ENCODE measurements around the gene INHBB.
A peak's percentile ranks its signal among the peaks of the same experiment; 100 is the strongest.

INHBB gene

GRCh38 chr2:120341977-120342376 lies 4.0 kb upstream of the INHBB start:
- DNase-seq (ENCODE audit: low read depth in 1 of 2, low spot score in 1 of 2): no peak

GRCh38 chr2:120342446-120342845 lies 3.5 kb upstream of the INHBB start:
- DNase-seq (ENCODE audit: low read depth in 1 of 2, low spot score in 1 of 2): no peak

- DNase-seq (ENCODE audit: low read depth in 1 of 2, low spot score in 1 of 2): no peak
Observed at GRCh38 chr2:120343100-120343432, 2.9 kb upstream of the INHBB start.

GRCh38 chr2:120343433-120344105 lies 2.4 kb upstream of the INHBB start:
- DNase-seq (ENCODE audit: low read depth in 1 of 2, low spot score in 1 of 2): peak; percentile 16 to 43

GRCh38 chr2:120344214-120344975 lies 1.5 kb upstream of the INHBB start:
- no peak for DNase-seq (ENCODE audit: low read depth in 1 of 2, low spot score in 1 of 2)

- peak in 1 of 2 donors; percentile 20 for DNase-seq (ENCODE audit: low read depth in 1 of 2, low spot score in 1 of 2)
Observed at GRCh38 chr2:120344976-120345581, 857 bp upstream of the INHBB start.

GRCh38 chr2:120345608-120346007 lies 328 bp upstream of the INHBB start:
- DNase-seq (ENCODE audit: low read depth in 1 of 2, low spot score in 1 of 2): no peak

GRCh38 chr2:120346667-120347358 lies 877 bp downstream of the INHBB start:
- no peak for DNase-seq (ENCODE audit: low read depth in 1 of 2, low spot score in 1 of 2)

GRCh38 chr2:120347396-120348060 lies 1.6 kb downstream of the INHBB start:
- DNase-seq (ENCODE audit: low read depth in 1 of 2, low spot score in 1 of 2): no peak

- no peak for DNase-seq (ENCODE audit: low read depth in 1 of 2, low spot score in 1 of 2)
Observed at GRCh38 chr2:120348134-120348736, 2.3 kb downstream of the INHBB start.

GRCh38 chr2:120348737-120349439 lies 3.0 kb downstream of the INHBB start:
- no peak for DNase-seq (ENCODE audit: low read depth in 1 of 2, low spot score in 1 of 2)

- no peak for DNase-seq (ENCODE audit: low read depth in 1 of 2, low spot score in 1 of 2)
Observed at GRCh38 chr2:120349440-120349921, 3.5 kb downstream of the INHBB start.

GRCh38 chr2:120350080-120350479 lies 4.1 kb downstream of the INHBB start:
- DNase-seq (ENCODE audit: low read depth in 1 of 2, low spot score in 1 of 2): no peak

GRCh38 chr2:120350801-120351320 lies 4.9 kb downstream of the INHBB start:
- no peak for DNase-seq (ENCODE audit: low read depth in 1 of 2, low spot score in 1 of 2)

GRCh38 chr2:120352696-120353590 lies 7.0 kb downstream of the INHBB start:
- no peak for DNase-seq (ENCODE audit: low read depth in 1 of 2, low spot score in 1 of 2)

- no peak for DNase-seq (ENCODE audit: low read depth in 1 of 2, low spot score in 1 of 2)
Observed at GRCh38 chr2:120353591-120353898, 7.6 kb downstream of the INHBB start.

- no peak for DNase-seq (ENCODE audit: low read depth in 1 of 2, low spot score in 1 of 2)
Observed at GRCh38 chr2:120353931-120354330, 8.0 kb downstream of the INHBB start.

- no peak for DNase-seq (ENCODE audit: low read depth in 1 of 2, low spot score in 1 of 2)
Observed at GRCh38 chr2:120354467-120354866, 8.5 kb downstream of the INHBB start.
